CD14-positive monocyte (primary cell): Measurements from ENCODE around the gene DOCK6. TPM values are rescaled to one million over a fixed set of nuclear protein-coding genes. Genes with fewer than 3 reads are reported as not detected.
A peak's percentile ranks its signal among the peaks of the same experiment; 100 is the strongest.

Experiments used
- DNase-seq, 3 donors: peaks; one replicate each; pipeline ENCODE4 v3.0.0-alpha.2; 2011 to 2022
- H2AFZ ChIP-seq: 2 replicates; pipeline ENCODE4 v1.6.0; 2012; ENCODE audit warnings: mild to moderate bottlenecking, low read depth, low read length, inconsistent platforms; ENCODE audit not compliant: insufficient read depth, poor library complexity, severe bottlenecking
- H3K27ac ChIP-seq, 2 donors: 1 replicate in 1 of 2; 2 replicates in 1 of 2; pipeline ENCODE4 v1.5.1; 2012 to 2013; ENCODE audit warnings: low read length in 2 of 2, control low read depth in 1 of 2, inconsistent platforms in 1 of 2, low read depth in 1 of 2, mild to moderate bottlenecking in 1 of 2
- H3K27me3 ChIP-seq, 2 donors: one replicate each; pipeline versions ENCODE4 v1.6.0 to v1.6.1; 2011 to 2013; ENCODE audit warnings: low read length in 2 of 2; ENCODE audit not compliant: control insufficient read depth in 2 of 2, insufficient read depth in 2 of 2
- H3K36me3 ChIP-seq, 2 donors: replicated peaks in 1 of 2; 1 replicate in 1 of 2; 2 replicates in 1 of 2; pipeline versions ENCODE4 v1.5.1 to v1.6.1; 2012 to 2013; ENCODE audit warnings: low read length in 2 of 2, control low read depth in 1 of 2, inconsistent platforms in 1 of 2, mild to moderate bottlenecking in 1 of 2; ENCODE audit not compliant: insufficient read depth in 2 of 2, control insufficient read depth in 1 of 2
- H3K4me1 ChIP-seq, 2 donors: 1 replicate in 1 of 2; 2 replicates in 1 of 2; pipeline versions ENCODE4 v1.5.1 to v1.6.1; 2012 to 2013; ENCODE audit warnings: low read length in 2 of 2, control low read depth in 1 of 2, inconsistent platforms in 1 of 2, mild to moderate bottlenecking in 1 of 2, moderate library complexity in 1 of 2; ENCODE audit not compliant: insufficient read depth in 2 of 2, control insufficient read depth in 1 of 2
- H3K4me2 ChIP-seq: replicated peaks from 2 replicates; pipeline ENCODE3; 2012; ENCODE audit warnings: low read length, moderate library complexity, mild to moderate bottlenecking; ENCODE audit not compliant: poor library complexity, severe bottlenecking; ENCODE audit errors: extremely low read depth
- H3K4me3 ChIP-seq, 3 experiments: fragments of 200-600 bp in 1 of 3; sonication (generic) in 1 of 3; replicated peaks in 1 of 3; 1 replicate in 2 of 3; 2 replicates in 1 of 3; pipeline ENCODE4 v1.5.1; 2011 to 2013; ENCODE audit warnings: low read length in 3 of 3, mild to moderate bottlenecking in 3 of 3, control low read depth in 2 of 3, low read depth in 2 of 3, inconsistent platforms in 1 of 3, moderate library complexity in 1 of 3
- H3K79me2 ChIP-seq: 2 replicates; pipeline ENCODE4 v1.6.0; 2012; ENCODE audit warnings: mild to moderate bottlenecking, control low read depth, inconsistent platforms, low read length, moderate library complexity; ENCODE audit not compliant: insufficient read depth
- H3K9ac ChIP-seq: 2 replicates; pipeline ENCODE4 v1.6.0; 2017; ENCODE audit warnings: low read length, mild to moderate bottlenecking; ENCODE audit not compliant: insufficient read depth, poor library complexity, severe bottlenecking
- H3K9me3 ChIP-seq, 2 donors: replicated peaks in 1 of 2; 1 replicate in 1 of 2; 2 replicates in 1 of 2; pipeline versions ENCODE4 v1.5.1 to v1.6.1; 2012 to 2013; ENCODE audit warnings: low read length in 2 of 2, control low read depth in 1 of 2; ENCODE audit not compliant: control insufficient read depth in 1 of 2, insufficient read depth in 1 of 2
- H4K20me1 ChIP-seq: 2 replicates; pipeline ENCODE4 v1.6.0; 2012; ENCODE audit warnings: mild to moderate bottlenecking, low read length, control low read depth, moderate library complexity; ENCODE audit not compliant: insufficient read depth
- H3K27ac Mint-ChIP-seq, 7 donors: one replicate each; pipeline ENCODE4 v1.8.0; 2020; ENCODE audit warnings: mild to moderate bottlenecking in 7 of 7, mixed read lengths in 7 of 7, moderate library complexity in 6 of 7, inconsistent platforms in 2 of 7
- H3K27me3 Mint-ChIP-seq, 3 donors: one replicate each; pipeline ENCODE4 v1.8.0; 2021 to 2022; ENCODE audit warnings: low read depth in 3 of 3, mild to moderate bottlenecking in 3 of 3, mixed read lengths in 3 of 3, moderate library complexity in 3 of 3, inconsistent platforms in 1 of 3
- H3K36me3 Mint-ChIP-seq, 2 donors: one replicate each; pipeline ENCODE4 v1.8.0; 2020; ENCODE audit warnings: mixed read lengths in 2 of 2, inconsistent platforms in 1 of 2, mild to moderate bottlenecking in 1 of 2
- H3K4me1 Mint-ChIP-seq: one replicate; pipeline ENCODE4 v1.8.0; 2020; ENCODE audit warnings: mild to moderate bottlenecking, mixed read lengths
- H3K4me3 Mint-ChIP-seq, 2 donors: one replicate each; pipeline ENCODE4 v1.8.0; 2020; ENCODE audit warnings: mild to moderate bottlenecking in 2 of 2, mixed read lengths in 2 of 2, moderate library complexity in 1 of 2
- H3K9me3 Mint-ChIP-seq, 7 donors: one replicate each; pipeline ENCODE4 v1.8.0; 2020 to 2022; ENCODE audit warnings: mixed read lengths in 7 of 7, mild to moderate bottlenecking in 6 of 7, moderate library complexity in 6 of 7, inconsistent platforms in 2 of 7
- WGBS: methylation state at CpG from one replicate; pipeline ENCODE4 v1.1.5; 2013; ENCODE audit warnings: missing lambda C conversion rate; ENCODE audit not compliant: insufficient coverage; 5-methylcytosine and 5-hydroxymethylcytosine counted together
- intact Hi-C, 2 donors: fragments of 100-400 bp; cut with micrococcal nuclease; formaldehyde crosslinking; loops; one replicate each; pipeline versions ENCODE4 v1.15.0 to v1.15.1; 2023
- polyA plus RNA-seq, 3 donors: library from polyadenylated mRNA; depleted of rRNA in 1 of 3; unstranded in 2 of 3; stranded (reverse) in 1 of 3; fragments of 300-500 nt in 2 of 3; fragments of >200 nt in 1 of 3; fragmentation: Illumina TruSeq in 2 of 3; gene quantifications; 1 replicate in 2 of 3; 2 replicates in 1 of 3; pipeline ENCODE4 v1.2.3, GENCODE V29; 2012 to 2021
- TF ChIP-seq, protein P1 (sequence below): fragments of 200-600 bp; IDR thresholded peaks from one replicate; pipeline ENCODE4 v1.8.0; 2022; ENCODE audit warnings: antibody characterized with exemption, mild to moderate bottlenecking

Gene DOCK6
- polyA plus RNA-seq, 3 donors = 0.03 to 0.93 (median 0.18) TPM

DNA sequence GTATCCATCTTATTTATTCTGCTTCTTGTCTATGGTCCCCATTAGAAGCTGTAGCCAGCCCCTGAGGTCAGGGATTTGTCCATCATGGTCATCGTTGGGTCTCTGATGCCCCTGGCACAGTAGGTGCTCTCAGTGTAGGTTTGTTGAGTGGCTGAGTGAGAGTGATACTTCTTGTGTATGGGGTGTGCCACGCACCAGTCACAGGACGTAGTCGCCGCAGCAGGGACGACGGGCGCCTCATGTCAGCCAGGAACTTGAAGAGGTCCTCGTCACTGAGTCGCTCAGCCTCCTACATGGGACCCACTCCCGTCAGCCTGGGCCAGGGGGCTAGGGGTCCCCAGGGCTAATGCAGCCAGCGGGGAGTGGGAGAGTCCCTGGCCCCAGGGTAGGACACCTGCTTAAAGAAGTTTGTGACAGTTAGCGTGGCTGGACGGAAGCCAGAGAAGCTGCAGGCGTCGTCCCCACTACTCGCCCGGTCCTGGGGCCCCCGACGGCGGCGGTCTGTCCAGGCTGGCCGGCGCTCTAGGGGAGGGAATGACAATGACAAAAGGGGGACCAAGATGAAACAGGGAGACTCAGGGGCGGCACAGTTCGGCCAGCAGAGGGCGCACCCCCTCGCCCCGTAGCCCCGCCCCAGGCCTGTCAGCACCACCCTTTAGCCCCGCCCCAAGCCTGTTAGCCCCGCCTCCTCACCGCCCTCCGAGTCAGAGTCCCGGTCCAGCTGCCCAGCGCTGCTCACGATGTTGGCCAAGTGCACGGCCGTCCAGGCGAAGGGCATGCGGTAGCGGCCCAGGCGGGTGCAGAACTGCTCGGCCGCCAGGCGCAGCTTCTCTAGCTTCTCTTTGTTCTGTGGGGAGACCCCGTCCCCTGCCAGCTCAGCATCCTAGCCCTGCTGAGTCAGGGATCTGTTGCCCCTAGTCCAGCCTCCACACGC is 19.2 kb downstream of the DOCK6 start:
- peak overlapping the region; percentile 52 for H2AFZ ChIP-seq
- H3K36me3 Mint-ChIP-seq = no peaks in the 10 kb centered on the region
- H3K4me1 ChIP-seq = peaks cover 4 to 8% of the 10 kb centered on the region in 2 donors
- WGBS = 34% methylated on average over 48 of the region's 48 CpGs
- peaks cover 0 to 4% of the 10 kb centered on the region in 2 donors for H3K27me3 ChIP-seq
- H3K27me3 Mint-ChIP-seq = peaks cover 16 to 25% (median 19%) of the 10 kb centered on the region in 3 donors
- no peaks in the 10 kb centered on the region for H3K36me3 ChIP-seq
- peaks cover 7 to 19% (median 17%) of the 10 kb centered on the region in 7 donors for H3K9me3 Mint-ChIP-seq
- H3K4me2 ChIP-seq = peak overlapping the region; percentile 65
- peak; percentile 80 to 84 (median 82) for DNase-seq
- peak overlapping the region in 1 of 2 donors; percentile 79 for H3K4me3 Mint-ChIP-seq
- no peak overlapping the region for H3K9ac ChIP-seq
- H3K4me3 ChIP-seq = no peak overlapping the region
- no peaks in the 10 kb centered on the region for H4K20me1 ChIP-seq
- peaks cover 5% of the 10 kb centered on the region for H3K4me1 Mint-ChIP-seq
- H3K27ac ChIP-seq = no peak overlapping the region
- H3K27ac Mint-ChIP-seq = peak overlapping the region in 3 of 7 donors; percentile 58 to 62 (median 60)
- no peaks in the 10 kb centered on the region for H3K79me2 ChIP-seq
- intact Hi-C loops = no loop called here
- peaks cover 12 to 19% of the 10 kb centered on the region in 2 donors for H3K9me3 ChIP-seq
- TF ChIP-seq, protein P1, sequence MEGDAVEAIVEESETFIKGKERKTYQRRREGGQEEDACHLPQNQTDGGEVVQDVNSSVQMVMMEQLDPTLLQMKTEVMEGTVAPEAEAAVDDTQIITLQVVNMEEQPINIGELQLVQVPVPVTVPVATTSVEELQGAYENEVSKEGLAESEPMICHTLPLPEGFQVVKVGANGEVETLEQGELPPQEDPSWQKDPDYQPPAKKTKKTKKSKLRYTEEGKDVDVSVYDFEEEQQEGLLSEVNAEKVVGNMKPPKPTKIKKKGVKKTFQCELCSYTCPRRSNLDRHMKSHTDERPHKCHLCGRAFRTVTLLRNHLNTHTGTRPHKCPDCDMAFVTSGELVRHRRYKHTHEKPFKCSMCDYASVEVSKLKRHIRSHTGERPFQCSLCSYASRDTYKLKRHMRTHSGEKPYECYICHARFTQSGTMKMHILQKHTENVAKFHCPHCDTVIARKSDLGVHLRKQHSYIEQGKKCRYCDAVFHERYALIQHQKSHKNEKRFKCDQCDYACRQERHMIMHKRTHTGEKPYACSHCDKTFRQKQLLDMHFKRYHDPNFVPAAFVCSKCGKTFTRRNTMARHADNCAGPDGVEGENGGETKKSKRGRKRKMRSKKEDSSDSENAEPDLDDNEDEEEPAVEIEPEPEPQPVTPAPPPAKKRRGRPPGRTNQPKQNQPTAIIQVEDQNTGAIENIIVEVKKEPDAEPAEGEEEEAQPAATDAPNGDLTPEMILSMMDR = peak; percentile 89

DNA sequence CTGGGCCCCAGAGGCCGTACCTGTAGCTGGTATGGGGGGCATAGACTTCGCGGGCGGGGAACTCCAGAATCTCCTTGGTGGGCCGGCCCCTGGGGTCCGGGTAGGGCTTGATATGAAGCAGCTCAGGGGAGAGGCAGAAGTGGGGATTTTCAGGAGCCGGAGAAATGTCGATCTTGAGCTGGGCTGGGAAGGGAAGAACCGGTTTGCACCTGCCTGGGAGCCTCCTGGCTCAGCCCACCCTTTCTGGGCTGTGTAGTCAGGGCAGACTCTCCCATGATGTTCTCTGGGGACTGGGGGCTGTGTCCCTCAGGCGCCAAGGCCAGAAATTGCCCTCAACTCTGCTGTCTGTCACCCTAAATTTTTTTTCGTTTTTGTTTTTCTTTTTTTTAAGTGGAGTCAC is 20.3 kb downstream of the DOCK6 start:
- Histone ChIP-seq H3K4me3 (no peak overlapping the region), H3K9me3 (peaks cover 12 to 22% of the 10 kb centered on the region in 2 donors), H3K4me2 (no peak overlapping the region), H3K27ac (no peak overlapping the region), H3K36me3 (no peaks in the 10 kb centered on the region), H3K79me2 (no peaks in the 10 kb centered on the region), H3K4me1 (peaks cover 4 to 8% of the 10 kb centered on the region in 2 donors), H3K9ac (no peak overlapping the region), H3K27me3 (peaks cover 0 to 4% of the 10 kb centered on the region in 2 donors), H4K20me1 (no peaks in the 10 kb centered on the region), H2AFZ (no peak overlapping the region)
- intact Hi-C loops = no loop called here
- Mint-ChIP-seq H3K4me1 (peaks cover 5% of the 10 kb centered on the region), H3K36me3 (no peaks in the 10 kb centered on the region), H3K27me3 (peaks cover 20 to 27% (median 22%) of the 10 kb centered on the region in 3 donors), H3K9me3 (peaks cover 9 to 19% (median 17%) of the 10 kb centered on the region in 7 donors), H3K4me3 (no peak overlapping the region), H3K27ac (no peak overlapping the region)
- WGBS = 100% methylated on average over 9 of the region's 11 CpGs
- TF ChIP-seq, protein P1 = no peak
- DNase-seq = no peak
